DOHH2 (cell line): ENCODE data around the gene YTHDF1.

Experiments used
- H3F3A ChIP-seq: fragments of 200-600 bp; sonication (generic), shearing (Covaris generic); 2 replicates; pipeline ENCODE4 v1.6.0; 2016; ENCODE audit warnings: antibody characterized with exemption, mild to moderate bottlenecking; ENCODE audit not compliant: control insufficient read depth, insufficient read depth
- H3K27ac ChIP-seq: fragments of 200-600 bp; sonication (generic); 2 replicates; pipeline ENCODE4 v1.5.1; 2014; ENCODE audit warnings: low read depth, mild to moderate bottlenecking, low read length, moderate library complexity
- H3K27me3 ChIP-seq: fragments of 200-600 bp; sonication (generic); 2 replicates; pipeline ENCODE4 v1.6.1; 2014; ENCODE audit warnings: mild to moderate bottlenecking, low read length, mixed read lengths; ENCODE audit not compliant: control insufficient read depth
- H3K36me3 ChIP-seq: fragments of 200-600 bp; sonication (generic); 2 replicates; pipeline ENCODE4 v1.6.1; 2014; ENCODE audit warnings: mild to moderate bottlenecking, low read length, moderate library complexity, mixed read lengths; ENCODE audit not compliant: control insufficient read depth
- H3K4me1 ChIP-seq: fragments of 200-600 bp; sonication (generic); 2 replicates; pipeline ENCODE4 v1.6.1; 2014; ENCODE audit warnings: mild to moderate bottlenecking, low read length, mixed read lengths; ENCODE audit not compliant: control insufficient read depth
- H3K4me2 ChIP-seq: fragments of 200-600 bp; sonication (generic); 2 replicates; pipeline ENCODE4 v1.6.0; 2014; ENCODE audit warnings: mild to moderate bottlenecking, low read length, moderate library complexity
- H3K4me3 ChIP-seq: fragments of 200-600 bp; sonication (generic); 2 replicates; pipeline ENCODE4 v1.5.1; 2014; ENCODE audit warnings: mild to moderate bottlenecking, low read length, mixed read lengths
- H3K79me2 ChIP-seq: fragments of 200-600 bp; sonication (generic); 2 replicates; pipeline ENCODE4 v1.6.1; 2014; ENCODE audit warnings: mild to moderate bottlenecking, low read length, mixed read lengths; ENCODE audit not compliant: control insufficient read depth
- H3K9me2 ChIP-seq: fragments of 200-600 bp; sonication (generic); replicated peaks from 2 replicates; pipeline ENCODE4 v1.6.1; 2014; ENCODE audit warnings: mild to moderate bottlenecking, low read length, mixed read lengths; ENCODE audit not compliant: control insufficient read depth
- H3K9me3 ChIP-seq: fragments of 200-600 bp; sonication (generic); 2 replicates; pipeline ENCODE4 v1.6.1; 2014; ENCODE audit warnings: antibody characterized with exemption, low read length, mixed read lengths; ENCODE audit not compliant: control insufficient read depth, insufficient read depth
- H4K20me1 ChIP-seq: fragments of 200-600 bp; sonication (generic); 2 replicates; pipeline ENCODE4 v1.6.0; 2014; ENCODE audit warnings: low read depth, mild to moderate bottlenecking, antibody characterized with exemption, low read length, moderate library complexity; ENCODE audit not compliant: control insufficient read depth, insufficient read depth
- EZH2phosphoT487 ChIP-seq: fragments of 200-600 bp; sonication (generic); IDR thresholded peaks from 2 replicates; pipeline ENCODE4 v1.6.1; 2017; ENCODE audit warnings: borderline replicate concordance, mild to moderate bottlenecking, antibody characterized with exemption, low read length, moderate library complexity, mixed read lengths
- TF ChIP-seq, protein P1 (sequence below): fragments of 200-600 bp; sonication (generic); IDR thresholded peaks from one replicate; pipeline ENCODE4 v1.5.1; 2014; ENCODE audit warnings: antibody characterized with exemption, mild to moderate bottlenecking, low read depth, low read length; ENCODE audit not compliant: poor library complexity, severe bottlenecking

The YTHDF1 gene

DNA sequence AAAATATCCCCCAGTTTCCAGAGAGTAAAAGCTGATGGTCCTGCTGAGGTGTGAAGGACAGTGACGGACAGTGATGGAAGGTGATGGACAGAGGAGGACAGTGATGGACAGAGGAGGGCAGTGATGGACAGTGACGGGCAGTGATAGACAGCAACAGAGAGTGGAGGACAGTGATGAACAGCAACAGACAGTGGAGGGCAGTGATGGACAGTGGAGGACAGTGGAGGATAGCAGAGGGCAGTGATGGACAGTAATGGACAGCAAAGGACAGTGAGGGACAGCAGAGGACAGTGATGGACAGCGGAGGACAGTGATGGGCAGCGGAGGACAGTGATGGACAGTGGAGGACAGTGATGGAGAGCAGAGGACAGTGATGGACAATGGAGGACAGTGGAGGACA, 41.0 kb upstream of the YTHDF1 start:
- H3K9me2 ChIP-seq = no peaks in the 10 kb centered on the region
- no peak for TF ChIP-seq EZH2phosphoT487
- TF ChIP-seq, protein P1, sequence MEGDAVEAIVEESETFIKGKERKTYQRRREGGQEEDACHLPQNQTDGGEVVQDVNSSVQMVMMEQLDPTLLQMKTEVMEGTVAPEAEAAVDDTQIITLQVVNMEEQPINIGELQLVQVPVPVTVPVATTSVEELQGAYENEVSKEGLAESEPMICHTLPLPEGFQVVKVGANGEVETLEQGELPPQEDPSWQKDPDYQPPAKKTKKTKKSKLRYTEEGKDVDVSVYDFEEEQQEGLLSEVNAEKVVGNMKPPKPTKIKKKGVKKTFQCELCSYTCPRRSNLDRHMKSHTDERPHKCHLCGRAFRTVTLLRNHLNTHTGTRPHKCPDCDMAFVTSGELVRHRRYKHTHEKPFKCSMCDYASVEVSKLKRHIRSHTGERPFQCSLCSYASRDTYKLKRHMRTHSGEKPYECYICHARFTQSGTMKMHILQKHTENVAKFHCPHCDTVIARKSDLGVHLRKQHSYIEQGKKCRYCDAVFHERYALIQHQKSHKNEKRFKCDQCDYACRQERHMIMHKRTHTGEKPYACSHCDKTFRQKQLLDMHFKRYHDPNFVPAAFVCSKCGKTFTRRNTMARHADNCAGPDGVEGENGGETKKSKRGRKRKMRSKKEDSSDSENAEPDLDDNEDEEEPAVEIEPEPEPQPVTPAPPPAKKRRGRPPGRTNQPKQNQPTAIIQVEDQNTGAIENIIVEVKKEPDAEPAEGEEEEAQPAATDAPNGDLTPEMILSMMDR = no peak

DNA sequence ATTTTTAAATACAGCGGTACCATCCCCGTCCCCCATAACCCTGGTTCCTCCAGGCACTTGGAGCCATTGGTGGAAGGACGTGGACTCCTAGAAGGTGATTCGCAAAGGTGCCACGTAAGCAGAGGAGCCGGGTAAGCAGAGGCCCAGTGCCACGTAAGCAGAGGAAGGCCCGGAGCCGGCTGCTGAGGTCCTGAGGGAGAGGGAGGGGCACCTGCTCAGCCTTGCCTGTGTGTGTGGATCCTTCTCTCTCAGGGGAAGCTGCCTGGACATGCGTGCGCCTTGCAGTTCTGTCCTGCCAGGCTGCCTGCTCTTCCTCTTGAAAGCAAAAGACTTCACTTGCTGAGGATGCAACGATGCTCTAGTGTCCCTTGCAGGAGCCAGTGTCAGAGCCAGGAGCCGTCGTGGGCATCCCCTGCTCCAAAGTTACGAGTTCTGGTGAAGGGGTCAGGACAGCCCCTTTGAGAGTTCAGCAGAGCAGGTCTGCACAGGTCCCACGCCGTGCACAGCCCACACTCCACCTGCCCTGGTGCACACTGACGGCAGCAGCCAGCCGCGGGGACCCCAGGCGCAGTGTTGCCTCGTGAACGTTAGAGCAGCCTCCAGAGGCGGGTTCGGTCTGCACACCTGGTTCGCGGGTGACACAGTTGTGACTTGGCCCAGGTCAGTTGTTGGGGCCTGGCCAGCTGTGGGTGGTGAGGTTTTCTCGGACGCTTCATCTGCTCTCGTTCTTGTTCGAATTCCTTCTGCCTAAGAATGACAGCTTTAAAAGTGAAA, 40.2 kb upstream of the YTHDF1 start:
- no peak overlapping the region for H3K4me2 ChIP-seq
- H4K20me1 ChIP-seq = peaks cover 6% of the 10 kb centered on the region; the same call in 1 of the 2 replicates
- H3K27me3 ChIP-seq = peaks cover 17% of the 10 kb centered on the region
- no peaks in the 10 kb centered on the region for H3K4me1 ChIP-seq
- H3K4me3 ChIP-seq = no peak overlapping the region
- TF ChIP-seq EZH2phosphoT487 = no peak
- TF ChIP-seq, protein P1 = no peak
- no peaks in the 10 kb centered on the region for H3K9me3 ChIP-seq
- no peaks in the 10 kb centered on the region for H3F3A ChIP-seq
- no peaks in the 10 kb centered on the region for H3K79me2 ChIP-seq
- H3K27ac ChIP-seq = no peak overlapping the region
- no peaks in the 10 kb centered on the region for H3K36me3 ChIP-seq
- H3K9me2 ChIP-seq = no peaks in the 10 kb centered on the region

More for the DNA sequence above, 41.0 kb upstream of the YTHDF1 start:
- H3K4me2 ChIP-seq = no peak overlapping the region
- no peaks in the 10 kb centered on the region for H3F3A ChIP-seq
- H3K27ac ChIP-seq = no peak overlapping the region
- H4K20me1 ChIP-seq = peaks cover 6% of the 10 kb centered on the region; the same call in 1 of the 2 replicates
- H3K79me2 ChIP-seq = no peaks in the 10 kb centered on the region
- no peaks in the 10 kb centered on the region for H3K9me3 ChIP-seq
- no peaks in the 10 kb centered on the region for H3K36me3 ChIP-seq
- no peak overlapping the region for H3K4me3 ChIP-seq
- H3K4me1 ChIP-seq = no peaks in the 10 kb centered on the region
- H3K27me3 ChIP-seq = peaks cover 17% of the 10 kb centered on the region

DNA sequence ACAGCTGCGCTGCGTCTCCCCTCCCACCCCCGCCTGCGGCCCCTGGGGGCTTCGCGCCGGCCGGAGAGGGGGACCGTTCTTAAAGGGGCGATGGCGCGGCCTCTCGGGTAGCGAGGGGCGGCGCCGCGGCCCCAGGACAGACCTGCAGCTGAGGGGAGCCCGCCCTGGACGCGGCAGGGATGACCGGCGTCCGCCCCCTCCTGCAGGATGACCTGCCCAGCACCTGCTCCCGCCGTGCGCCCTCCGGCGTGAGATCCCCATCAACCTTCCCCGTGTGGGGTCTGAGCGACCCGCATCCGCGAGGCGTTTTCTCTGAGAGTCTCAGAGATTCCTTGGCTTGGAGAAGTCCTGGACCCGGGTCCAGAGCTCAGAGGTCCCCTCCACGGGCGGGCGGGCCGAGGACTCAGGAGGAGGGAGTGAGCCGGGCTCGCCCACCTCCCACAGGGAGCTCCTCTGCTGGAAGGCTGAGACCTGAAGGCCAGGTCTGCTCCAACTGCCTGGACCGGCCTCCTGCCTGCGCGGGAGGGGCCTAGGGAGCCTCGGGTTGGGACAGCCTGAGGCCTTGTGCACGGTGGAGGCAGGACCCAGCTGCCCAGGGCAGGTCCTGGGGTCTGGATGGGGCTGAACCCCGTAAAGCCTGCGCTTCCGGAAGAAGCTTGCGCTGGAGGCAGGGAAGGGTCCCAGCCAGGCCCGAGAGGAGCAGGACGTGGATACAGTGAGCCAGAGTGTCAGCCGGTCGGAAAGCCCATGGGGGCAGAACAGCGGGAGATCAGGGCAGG, 38.9 kb upstream of the YTHDF1 start:
- H3K36me3 ChIP-seq = no peaks in the 10 kb centered on the region
- H3K4me2 ChIP-seq = no peak overlapping the region
- no peaks in the 10 kb centered on the region for H3K9me2 ChIP-seq
- peaks cover 17% of the 10 kb centered on the region for H3K27me3 ChIP-seq
- H3F3A ChIP-seq = no peaks in the 10 kb centered on the region
- TF ChIP-seq EZH2phosphoT487 = no peak
- TF ChIP-seq, protein P1 = no peak
- H3K27ac ChIP-seq = no peak overlapping the region
- H4K20me1 ChIP-seq = peaks cover 6% of the 10 kb centered on the region; the same call in 1 of the 2 replicates
- H3K9me3 ChIP-seq = no peaks in the 10 kb centered on the region
- no peak overlapping the region for H3K4me3 ChIP-seq
- no peaks in the 10 kb centered on the region for H3K79me2 ChIP-seq
- H3K4me1 ChIP-seq = no peaks in the 10 kb centered on the region
